HG02759 (cell line): ENCODE measurements around the gene RSAD2.

ENCODE experiments used
- ATAC-seq: cut with Tn5 transposase; IDR thresholded peaks from one replicate; pipeline ENCODE4 v1.9.1; 2021; ENCODE audit warnings: mild to moderate bottlenecking, moderate library complexity; ENCODE audit not compliant: unreplicated experiment

Gene RSAD2

GRCh38 chr2:6863792-6864191 is 13.8 kb upstream of the RSAD2 start:
- ATAC-seq = no peak

- no peak for ATAC-seq
Measured at GRCh38 chr2:6864231-6864754, 13.3 kb upstream of the RSAD2 start.

- ATAC-seq = peak; percentile 31
Measured at GRCh38 chr2:6864923-6865345, 12.6 kb upstream of the RSAD2 start.

GRCh38 chr2:6865346-6866274 is 12.0 kb upstream of the RSAD2 start, which contains the start of gene CMPK2:
CMPK2 (minus strand) TSS chr2:6865907; CDS start chr2:6865696, 211 bp downstream.
- ATAC-seq = peak; percentile 76

- peak; percentile 35 for ATAC-seq
Measured at GRCh38 chr2:6866275-6866671, 11.3 kb upstream of the RSAD2 start.

- no peak for ATAC-seq
Measured at GRCh38 chr2:6866982-6867381, 10.6 kb upstream of the RSAD2 start.

- ATAC-seq = peak; percentile 62
Measured at GRCh38 chr2:6872394-6872793, 5.2 kb upstream of the RSAD2 start.

GRCh38 chr2:6874032-6874431 is 3.5 kb upstream of the RSAD2 start:
- no peak for ATAC-seq

- ATAC-seq = no peak
Measured at GRCh38 chr2:6876309-6876708, 1.3 kb upstream of the RSAD2 start.

- no peak for ATAC-seq
Measured at GRCh38 chr2:6878549-6878948, 972 bp downstream of the RSAD2 start.

GRCh38 chr2:6879011-6879410 is 1.4 kb downstream of the RSAD2 start:
- ATAC-seq = no peak

GRCh38 chr2:6880200-6880733 is 2.7 kb downstream of the RSAD2 start:
- ATAC-seq = no peak

GRCh38 chr2:6881046-6881445 is 3.5 kb downstream of the RSAD2 start:
- no peak for ATAC-seq

- ATAC-seq = no peak
Measured at GRCh38 chr2:6881516-6881915, 3.9 kb downstream of the RSAD2 start.

- ATAC-seq = no peak
Measured at GRCh38 chr2:6883448-6884122, 6.0 kb downstream of the RSAD2 start.

- ATAC-seq = no peak
Measured at GRCh38 chr2:6885551-6885950, 8.0 kb downstream of the RSAD2 start.

- ATAC-seq = no peak
Measured at GRCh38 chr2:6885968-6886367, 8.4 kb downstream of the RSAD2 start.

- ATAC-seq = no peak
Measured at GRCh38 chr2:6887751-6888192, 10.2 kb downstream of the RSAD2 start.

GRCh38 chr2:6888724-6889123 is 11.1 kb downstream of the RSAD2 start:
- ATAC-seq = no peak

GRCh38 chr2:6893876-6894482 is 16.4 kb downstream of the RSAD2 start:
- no peak for ATAC-seq
